Left lobe of liver (tissue), 2 donors: Measurements from ENCODE around the gene BATF. TPM values are rescaled to one million over a fixed set of nuclear protein-coding genes. Genes with fewer than 3 reads are reported as not detected.

ENCODE experiments used
- ATAC-seq: fragments of 200-7000 bp; cut with Tn5 transposase; one replicate; pipeline ENCODE4 v1.9.1; 2020; ENCODE audit warnings: mild to moderate bottlenecking, moderate library complexity
- DNase-seq: peaks from one replicate; pipeline ENCODE4 v3.0.0-alpha.2; 2020; ENCODE audit warnings: low spot score
- total RNA-seq: library from RNA; stranded (reverse); gene quantifications from one replicate; pipeline ENCODE4 v1.2.1, GENCODE V29; 2021
- donor health status: DM: no; HTN: no; CAD: no; lungs with moderate emphysema.
- donor health status: DM: no; HTN: yes; CAD: no.

Gene BATF
- total RNA-seq, 1 donor from 2014 or later = 1.4 TPM

DNA sequence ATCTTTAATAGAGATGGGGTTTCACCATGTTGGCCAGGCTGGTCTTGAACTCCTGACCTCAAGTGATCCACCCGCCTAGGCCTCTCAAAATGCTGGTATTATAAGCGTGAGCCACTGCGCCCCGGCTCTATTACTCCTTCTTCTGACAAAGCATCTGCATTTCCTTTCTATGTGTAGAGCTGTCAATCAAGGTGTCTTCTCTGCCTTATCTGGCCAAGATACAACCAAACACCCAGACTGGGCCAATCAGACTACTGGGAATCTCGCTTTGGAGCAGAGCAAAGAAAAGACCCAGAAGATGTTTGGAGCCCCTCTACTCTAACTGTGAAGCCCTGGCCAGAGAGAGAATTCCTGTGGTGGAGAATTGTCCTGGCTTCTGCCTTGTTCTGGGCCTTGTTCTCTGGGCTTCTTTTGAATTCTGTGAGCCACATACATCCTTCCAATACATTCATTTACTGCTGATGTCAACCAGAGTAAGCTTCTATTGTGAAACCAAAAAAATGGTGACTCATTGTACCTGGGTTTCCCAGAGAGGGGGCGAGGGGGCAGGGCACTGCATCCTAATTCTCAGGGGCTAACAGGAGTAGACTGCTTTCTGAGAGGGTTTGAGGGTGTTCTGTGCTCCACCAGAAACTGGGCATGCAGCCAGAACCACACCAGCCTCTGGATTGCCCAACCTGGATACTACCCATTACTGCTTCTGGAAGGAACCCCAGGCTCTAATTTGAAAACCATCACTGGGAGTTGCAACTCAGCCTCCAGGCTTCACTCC lies 37.4 kb downstream of the BATF start:
- DNase-seq (no peak), ATAC-seq (no peak)

DNA sequence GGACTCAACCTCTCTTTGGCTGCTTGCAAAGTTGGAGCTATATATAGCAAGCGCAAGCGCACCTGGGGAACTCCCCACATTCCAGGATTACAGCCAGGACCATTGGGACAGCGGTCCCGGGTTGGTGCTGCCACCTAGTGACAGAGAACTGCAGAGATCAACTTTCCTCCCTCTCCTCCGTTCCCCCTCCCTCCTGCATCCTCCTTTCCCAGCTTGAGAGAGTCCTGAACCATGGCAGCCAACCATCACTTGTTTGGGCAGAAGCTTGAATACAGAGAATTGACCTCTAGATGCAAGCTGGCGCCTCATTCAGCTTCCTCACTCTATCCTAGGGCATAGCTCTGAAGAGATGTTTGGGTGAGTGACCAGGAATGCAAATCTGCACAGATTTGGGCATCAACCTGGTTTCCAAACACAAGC lies 38.8 kb downstream of the BATF start:
- ATAC-seq (peak; percentile 99), DNase-seq (peak; percentile 81)

DNA sequence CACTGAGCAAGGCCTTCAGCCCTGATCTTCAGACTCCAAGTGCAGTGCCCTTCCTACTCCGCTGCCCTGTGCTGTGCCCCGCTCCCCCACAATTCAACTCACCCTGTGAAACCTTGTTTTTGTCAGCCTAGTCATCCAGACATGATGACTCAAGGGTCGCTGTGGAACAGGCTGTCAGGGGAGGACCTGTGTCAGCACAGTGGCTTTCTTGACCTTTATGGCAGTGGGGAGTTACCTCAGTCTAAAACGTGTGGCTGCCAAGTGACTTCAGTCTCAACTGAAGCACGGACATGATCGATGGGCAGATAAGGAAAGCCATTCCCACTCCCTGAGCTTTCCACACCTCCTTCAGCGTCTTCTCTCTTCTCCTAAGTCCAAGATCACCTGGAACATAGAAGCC lies 39.8 kb downstream of the BATF start:
- ATAC-seq (no peak), DNase-seq (no peak)

DNA sequence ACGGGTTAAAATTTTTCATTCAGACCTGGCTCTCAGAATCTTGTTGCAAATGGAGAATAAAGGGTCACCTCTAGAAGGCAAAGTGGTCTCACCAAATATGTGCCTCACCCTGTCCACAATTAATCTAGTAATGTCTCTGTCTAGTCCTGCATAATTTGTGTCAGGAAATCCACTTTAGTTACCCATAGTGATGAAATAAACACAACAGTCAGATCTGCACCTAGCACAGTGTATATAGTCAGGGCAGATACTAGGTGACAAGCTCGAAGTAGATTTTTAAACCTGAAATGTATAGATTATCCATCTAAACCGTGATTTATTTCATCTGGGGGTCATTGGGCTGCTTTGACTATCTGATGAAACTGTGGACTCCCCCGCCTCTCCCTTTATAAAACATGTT lies 40.2 kb downstream of the BATF start:
- DNase-seq (no peak), ATAC-seq (no peak)

DNA sequence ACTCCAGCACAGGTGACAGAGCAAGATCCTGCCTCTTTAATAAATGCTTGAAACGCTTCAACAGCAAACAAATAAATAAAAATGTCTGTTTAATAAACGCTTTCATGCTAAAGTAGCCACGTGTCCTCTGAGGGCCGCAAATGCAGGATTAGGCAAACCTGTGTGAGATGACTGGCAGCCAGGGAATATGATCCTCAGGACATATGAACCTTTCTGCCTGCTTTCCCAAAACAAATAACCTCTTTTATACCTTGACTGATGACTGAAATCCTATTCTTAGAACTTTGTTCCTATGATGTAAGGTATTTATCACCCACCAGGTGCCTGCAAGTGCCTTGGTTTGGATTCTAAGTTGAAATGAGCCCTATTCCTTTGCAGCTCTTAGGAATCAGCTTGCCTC lies 41.7 kb downstream of the BATF start:
- ATAC-seq (no peak), DNase-seq (no peak)

DNA sequence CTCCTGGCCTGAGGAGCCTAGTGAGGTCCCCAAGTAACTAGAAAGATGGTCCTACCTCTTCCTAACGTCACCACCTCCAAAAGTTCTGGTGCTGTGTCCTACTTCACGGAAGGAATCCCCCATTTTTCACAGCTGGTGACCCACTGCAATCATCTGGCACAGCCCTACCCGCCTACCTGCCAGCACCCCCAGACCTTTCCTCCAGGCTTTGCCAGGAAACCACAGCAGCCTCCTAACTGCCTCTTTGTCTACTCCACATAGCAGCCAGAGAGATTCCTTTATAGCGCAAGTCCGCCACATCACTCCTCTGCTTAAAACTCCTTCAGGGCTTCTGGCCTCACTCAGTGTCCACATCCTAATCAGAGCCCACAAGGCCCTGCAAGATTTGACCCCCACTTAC lies 42.8 kb downstream of the BATF start:
- DNase-seq = no peak
- no peak for ATAC-seq

DNA sequence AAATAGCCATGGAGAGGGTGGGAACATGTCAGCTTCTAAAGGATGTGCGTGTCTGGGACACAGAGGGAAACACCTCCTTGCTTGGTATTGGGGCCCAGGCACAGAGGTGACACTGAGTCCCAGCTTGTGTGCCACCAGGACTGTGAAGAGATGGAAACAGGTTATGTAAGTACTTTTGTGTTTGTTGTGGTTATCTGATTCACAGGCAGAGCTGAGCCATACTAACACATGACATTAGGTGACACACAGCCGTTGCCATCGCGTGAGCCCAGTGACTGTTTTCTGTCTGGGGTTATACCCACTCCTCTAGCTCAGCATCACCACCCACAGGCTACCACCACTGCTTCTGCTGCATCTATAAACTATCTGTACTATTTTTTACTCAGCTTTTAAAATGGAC lies 44.1 kb downstream of the BATF start:
- DNase-seq (no peak), ATAC-seq (no peak)

DNA sequence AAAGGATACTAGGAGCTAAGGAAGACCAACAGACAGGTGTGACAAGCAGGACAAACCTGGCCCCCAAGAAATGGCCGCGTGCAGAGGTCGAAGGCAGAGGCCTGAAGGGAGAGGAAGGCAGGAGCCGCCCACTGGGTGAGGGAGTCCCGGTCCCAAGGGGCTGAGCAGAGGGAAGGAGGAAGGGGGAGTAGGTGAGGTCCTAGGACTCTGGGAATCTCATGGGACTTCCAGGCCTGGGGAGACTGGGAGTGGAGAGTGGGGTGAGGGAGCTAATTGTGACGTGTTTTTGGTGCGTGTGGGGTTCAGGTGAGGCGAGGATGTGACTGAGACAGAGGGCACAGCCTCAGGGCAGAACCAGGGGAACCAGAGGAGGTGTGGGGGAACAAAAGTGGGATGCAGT lies 44.5 kb downstream of the BATF start:
- no peak for ATAC-seq
- DNase-seq = no peak

DNA sequence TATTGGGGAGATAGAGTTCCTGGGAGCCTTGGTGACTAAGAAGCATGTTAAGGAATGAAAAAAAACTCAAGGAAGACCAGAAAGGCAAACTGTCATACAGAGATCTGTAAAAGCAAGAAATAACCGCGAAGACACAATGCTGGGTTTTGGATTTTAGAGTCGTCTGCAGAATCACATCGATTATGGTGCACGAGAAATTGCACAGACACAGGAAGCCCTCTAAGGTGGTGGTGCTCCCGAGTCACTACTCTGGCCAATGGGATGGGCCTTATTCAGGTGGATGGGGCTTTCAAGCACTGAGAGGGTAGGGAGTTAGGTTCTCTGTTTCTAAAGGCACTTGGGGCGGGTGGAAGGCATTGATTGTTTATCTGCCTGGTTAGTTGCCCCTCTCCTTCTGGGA lies 45.9 kb downstream of the BATF start:
- ATAC-seq = no peak
- no peak for DNase-seq

DNA sequence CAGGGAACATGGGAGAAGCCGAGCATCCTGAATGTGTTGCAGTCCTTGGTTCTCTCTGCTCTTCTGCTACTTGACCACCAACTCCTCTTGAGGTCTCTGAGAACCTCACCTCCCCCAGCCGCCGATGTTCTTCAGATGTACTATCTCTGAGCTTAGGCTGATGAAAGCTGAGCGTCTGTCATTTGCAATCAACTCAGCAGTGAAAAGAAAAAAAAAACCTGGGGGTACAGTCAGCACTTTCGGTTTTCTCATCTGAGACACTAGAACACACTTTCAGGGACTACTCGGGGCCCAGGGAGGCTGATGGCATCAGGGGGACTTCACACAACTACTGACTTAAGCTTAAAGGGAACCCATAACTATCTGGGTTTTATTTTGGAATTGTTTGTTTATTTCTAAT lies 46.5 kb downstream of the BATF start:
- DNase-seq (no peak), ATAC-seq (no peak)

DNA sequence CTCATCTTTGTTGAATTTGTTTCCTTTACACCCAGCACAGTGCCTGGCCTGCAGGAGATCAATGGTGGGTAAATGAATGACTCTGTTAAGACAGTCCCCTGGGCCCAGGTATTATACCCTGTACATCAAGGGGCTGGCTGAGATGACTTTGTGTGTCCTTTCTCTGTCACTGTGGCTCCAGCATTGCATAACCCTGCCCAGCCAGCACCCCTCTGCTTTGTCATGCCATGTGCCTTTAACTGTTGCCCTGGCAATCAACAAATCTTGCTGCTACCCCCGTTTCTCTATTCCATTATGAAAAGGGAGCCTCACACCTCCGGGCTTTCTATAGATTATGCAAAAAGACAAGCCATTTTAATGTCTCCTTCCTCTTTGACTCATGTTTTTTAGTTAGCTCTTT lies 48.5 kb downstream of the BATF start:
- ATAC-seq = no peak
- no peak for DNase-seq

DNA sequence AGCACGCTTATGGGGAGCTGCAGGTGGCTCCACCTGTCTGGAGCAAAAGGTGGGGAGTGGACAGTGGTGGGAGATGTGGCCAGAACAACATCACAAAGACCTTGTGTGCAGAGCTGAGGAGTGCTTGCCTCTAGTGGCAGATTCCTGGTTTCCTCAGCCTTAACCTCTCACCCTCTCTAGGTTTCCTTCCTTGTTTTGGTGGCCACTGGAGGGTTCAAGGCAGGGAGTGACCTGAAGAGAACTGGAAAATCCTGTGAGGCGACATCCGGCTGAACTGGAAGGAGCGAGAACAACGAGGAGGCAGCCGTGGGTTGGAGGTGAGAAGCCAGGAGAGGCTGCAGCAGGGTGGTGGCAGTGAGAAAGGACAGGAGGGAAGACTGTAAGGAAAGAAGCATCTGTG lies 49.8 kb downstream of the BATF start:
- DNase-seq = no peak
- no peak for ATAC-seq

DNA sequence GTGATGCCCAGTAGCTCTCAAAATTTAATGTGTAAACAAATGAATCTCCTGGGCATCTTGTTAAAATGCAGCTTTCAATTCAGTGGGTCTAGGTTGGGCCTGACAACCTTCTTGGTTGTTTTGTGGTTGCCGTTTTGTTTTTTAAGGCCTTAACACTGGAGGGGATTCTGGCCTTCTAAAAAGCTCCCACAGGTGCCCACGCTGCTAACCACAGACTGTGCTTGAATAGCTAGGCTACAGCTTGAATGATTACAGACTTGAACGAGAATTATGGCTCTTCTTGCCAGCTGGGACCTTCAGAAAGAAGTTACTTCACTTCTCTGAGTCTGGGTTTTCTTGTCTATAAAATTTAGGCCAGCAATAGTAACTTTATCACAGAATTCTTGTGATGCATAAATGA lies 54.8 kb downstream of the BATF start:
- no peak for ATAC-seq
- no peak for DNase-seq

DNA sequence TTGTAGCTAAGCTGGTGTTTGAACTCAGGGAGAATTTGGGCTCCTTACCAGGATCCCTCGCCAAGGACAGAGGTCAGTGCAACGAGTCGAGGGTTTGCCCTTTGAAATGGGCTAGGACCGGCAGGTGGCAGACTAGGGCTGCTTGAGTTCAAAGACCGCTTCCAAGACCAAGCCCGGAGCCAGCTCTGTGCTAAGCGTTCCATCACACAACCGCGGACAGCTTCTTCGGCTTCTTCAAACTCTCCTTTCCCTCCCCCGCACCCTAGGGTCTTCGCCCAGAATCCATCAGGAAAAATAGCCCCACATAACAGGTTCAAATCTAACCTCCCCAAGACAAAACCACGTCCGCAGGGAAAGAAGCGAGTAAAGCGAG lies 55.4 kb downstream of the BATF start:
- ATAC-seq = peak; percentile 83
- DNase-seq = peak; percentile 93

DNA sequence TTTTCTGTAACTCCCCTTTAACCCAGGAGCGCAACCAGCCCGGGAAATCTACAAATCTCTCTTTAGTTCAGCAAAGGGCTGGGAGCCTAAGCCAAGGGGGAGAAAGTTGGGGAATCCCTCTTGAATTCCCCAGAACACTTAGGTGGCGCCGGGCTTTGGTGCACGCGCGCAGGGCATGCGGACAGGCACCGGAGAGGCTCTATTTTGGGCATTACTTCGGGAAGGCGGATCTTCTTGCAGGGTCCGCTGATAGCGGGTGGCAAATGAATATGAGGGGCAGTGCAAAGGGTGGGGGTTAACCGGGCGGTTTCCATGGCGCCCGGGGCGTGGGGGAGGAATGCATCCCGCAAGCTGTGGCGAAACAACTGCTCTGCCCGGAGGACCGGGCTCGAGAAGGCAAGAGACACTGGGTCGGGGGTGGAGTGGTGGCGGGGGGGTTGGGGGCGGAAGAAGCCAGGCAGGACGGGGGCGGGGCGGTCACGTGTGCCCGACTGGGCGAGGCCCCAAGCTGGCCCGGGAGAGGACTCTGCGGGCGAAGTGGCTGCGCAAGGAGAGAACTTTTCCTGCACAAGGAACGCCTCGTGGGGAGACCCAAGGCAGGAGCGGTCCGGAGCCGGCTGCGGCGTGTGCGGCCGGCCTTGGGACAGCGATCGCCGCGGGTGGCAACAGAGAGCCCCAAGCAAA lies 56.0 kb downstream of the BATF start, which contains the start of gene FLVCR2:
Gene FLVCR2, plus strand, starts transcription at position 519 of the 684 bp plus-strand sequence. CDS start 353 bp downstream, outside the sequence.
- peak; percentile 74 for ATAC-seq
- peak; percentile 93 for DNase-seq

DNA sequence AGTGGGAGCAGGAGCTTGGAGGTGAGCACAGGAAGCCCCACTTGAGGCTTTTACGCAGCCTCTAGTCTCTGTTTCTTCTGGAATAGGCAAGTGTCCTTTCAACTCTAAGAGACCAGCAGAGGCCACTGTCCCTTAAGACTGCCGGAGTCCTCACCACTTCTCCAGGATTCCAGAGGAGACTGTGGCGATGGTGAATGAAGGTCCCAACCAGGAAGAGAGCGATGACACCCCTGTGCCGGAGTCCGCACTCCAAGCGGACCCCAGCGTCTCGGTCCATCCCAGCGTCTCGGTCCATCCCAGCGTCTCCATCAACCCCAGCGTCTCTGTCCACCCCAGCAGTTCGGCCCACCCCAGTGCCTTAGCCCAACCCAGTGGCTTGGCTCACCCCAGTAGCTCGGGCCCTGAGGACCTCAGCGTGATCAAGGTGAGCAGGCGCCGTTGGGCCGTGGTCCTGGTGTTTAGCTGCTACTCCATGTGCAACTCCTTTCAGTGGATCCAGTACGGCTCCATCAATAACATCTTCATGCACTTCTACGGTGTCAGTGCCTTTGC lies 56.6 kb downstream of the BATF start:
- peak; percentile 50 for DNase-seq
- ATAC-seq = peak; percentile 34

DNA sequence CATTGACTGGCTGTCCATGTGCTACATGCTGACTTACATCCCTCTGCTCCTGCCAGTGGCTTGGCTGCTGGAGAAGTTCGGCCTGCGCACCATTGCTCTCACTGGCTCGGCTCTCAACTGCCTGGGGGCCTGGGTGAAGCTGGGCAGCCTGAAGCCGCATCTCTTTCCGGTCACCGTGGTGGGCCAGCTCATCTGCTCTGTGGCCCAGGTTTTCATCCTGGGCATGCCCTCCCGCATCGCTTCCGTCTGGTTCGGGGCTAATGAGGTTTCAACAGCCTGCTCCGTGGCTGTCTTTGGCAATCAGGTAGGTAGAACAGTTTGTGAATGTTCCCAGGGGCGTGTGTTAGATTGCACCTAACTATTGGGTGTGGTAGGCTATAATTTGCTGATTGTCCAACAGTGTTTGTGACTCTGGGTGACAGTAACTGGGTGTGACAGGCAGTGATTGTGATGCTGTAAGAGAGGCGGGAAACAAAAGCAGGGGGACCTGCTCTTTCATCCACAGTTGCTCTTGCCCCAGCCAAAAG lies 57.1 kb downstream of the BATF start:
- ATAC-seq (peak; percentile 40), DNase-seq (peak; percentile 50)

DNA sequence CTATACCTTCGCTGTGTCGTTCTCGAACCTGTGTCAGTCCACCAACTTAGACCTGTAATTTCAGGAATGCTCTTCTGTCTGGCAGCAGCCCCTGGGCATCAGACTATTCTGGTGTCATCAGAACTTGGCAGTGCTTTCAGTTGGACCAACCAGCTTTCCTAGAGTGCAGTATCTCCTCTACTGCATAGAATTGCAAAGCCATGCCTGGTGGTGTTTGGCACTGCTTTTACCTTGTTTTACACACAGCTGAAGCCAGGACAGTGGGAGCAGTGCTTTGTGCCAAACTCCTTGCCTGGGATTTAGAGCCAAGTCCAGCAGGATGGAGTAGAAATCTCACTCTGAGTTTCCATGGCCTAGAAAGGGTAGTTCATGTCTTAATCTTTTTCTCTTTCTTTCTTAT lies 57.6 kb downstream of the BATF start:
- ATAC-seq (peak; percentile 53), DNase-seq (peak; percentile 77)

DNA sequence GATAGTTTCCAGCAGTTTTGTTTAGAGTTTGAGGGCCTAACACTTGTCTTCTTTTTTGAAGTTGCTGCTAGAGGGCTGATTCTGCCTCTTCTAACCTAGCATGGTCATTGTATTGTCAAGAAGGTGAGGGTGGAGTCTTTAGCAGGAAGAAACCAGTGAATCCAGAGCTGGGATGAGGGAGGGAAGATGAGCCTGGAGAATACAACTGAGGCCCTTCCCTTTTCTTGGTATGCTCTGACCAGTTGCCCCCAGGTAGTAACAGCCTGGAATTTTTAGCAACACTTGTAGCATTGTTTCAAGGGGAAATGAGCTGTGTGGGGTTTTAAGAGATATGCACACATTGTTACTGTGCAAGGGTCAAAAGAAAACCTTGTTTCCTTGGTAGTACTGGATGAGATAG lies 65.1 kb downstream of the BATF start:
- ATAC-seq (no peak), DNase-seq (no peak)

DNA sequence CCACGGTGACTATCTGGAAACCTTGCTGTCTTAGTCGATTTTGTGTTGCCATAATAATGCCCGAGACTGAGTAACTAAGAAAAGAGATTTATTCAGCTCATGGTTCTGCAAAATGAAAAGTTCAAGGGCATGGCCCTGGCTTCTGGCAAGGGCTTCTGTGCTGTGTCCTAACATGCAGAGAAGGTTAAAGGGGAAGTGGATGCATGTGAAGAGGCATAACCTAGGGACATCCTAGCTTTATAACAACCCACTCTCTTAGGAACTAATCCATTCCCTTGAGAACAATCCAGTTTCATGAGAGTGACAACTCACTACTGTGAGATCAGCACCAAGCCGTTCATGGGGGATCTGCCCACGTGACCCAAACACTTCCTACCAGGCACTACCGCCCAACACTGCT lies 67.7 kb downstream of the BATF start:
- DNase-seq (no peak), ATAC-seq (peak; percentile 44)

DNA sequence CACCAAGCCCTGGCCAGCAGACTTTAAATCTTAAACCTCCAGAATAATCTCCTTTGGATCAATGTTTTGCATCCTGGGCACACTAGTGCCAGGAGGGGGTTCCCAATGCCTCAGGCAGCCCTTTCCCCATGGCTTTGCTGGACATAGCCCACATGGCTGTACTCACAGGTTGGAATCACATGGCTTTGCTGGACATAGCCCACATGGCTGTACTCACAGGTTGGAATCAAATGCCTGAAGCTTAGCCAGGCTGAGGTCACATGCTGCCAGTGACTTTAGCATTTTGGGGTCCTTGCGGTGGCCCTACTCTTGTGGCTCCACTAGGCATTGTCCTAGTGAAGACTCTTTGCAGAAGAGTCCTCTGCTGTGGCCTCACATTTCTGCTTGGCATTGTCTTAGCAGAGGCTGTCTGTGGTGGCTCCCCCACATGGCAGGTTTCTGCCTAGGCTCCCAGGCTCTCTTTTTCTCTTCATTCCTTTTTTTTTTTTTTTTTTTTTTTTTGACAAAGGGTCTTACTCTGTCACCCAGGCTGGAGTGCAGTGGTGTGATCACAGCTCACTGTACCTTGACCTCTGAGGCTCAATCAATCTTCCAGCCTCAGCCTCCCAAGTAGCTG lies 69.2 kb downstream of the BATF start:
- DNase-seq = no peak

More for the DNA sequence above, 69.2 kb downstream of the BATF start:
- ATAC-seq = peak; percentile 55
